ENCODE results near the gene NDUFS1.

- TF ChIP-seq CTCF (conservative IDR thresholded peaks at IDR 0.05) (no peak), ZFX (IDR thresholded peaks at IDR 0.05) (no peak)
Measured at GRCh38 chr2:206145665-206146064, 13.6 kb downstream of the NDUFS1 start.

Measured in C4-2B (cell line).